Ovary (tissue), 3 donors: ENCODE results near the gene METTL25.

Experiments used
- CTCF ChIP-seq, 3 donors: fragments of 450-650 bp in 2 of 3; fragments of 200-600 bp in 1 of 3; IDR thresholded peaks; one replicate each; pipeline versions ENCODE4 v1.5.1 to v1.8.0; 2016 to 2022; ENCODE audit warnings: antibody characterized with exemption in 3 of 3, mild to moderate bottlenecking in 1 of 3
- EP300 ChIP-seq: sonication (generic); formaldehyde crosslinking; IDR thresholded peaks from one replicate; pipeline ENCODE4 v1.6.1; 2017; ENCODE audit warnings: antibody characterized with exemption
- POLR2A ChIP-seq: fragments of 450-650 bp; IDR thresholded peaks from one replicate; pipeline ENCODE4 v1.6.1; 2017; ENCODE audit warnings: antibody characterized with exemption, mild to moderate bottlenecking, moderate library complexity
- donor health status: DM: no; HTN: no; CAD: no.

- TF ChIP-seq POLR2A (no peak), CTCF (IDR thresholded peaks at IDR 0.05) (no peak), EP300 (no peak)
These were observed 39.1 kb upstream of the METTL25 start for GRCh38 chr12:82319276-82319675.
